HG03175 (cell line): Measurements from ENCODE around the gene SUPT3H.
"Not testable (repeated sequence)": the region's sequence is repeated elsewhere in the genome, so short reads cannot be mapped to it uniquely, and the experiment has no call there.

Experiments used
- ATAC-seq: cut with Tn5 transposase; IDR thresholded peaks from one replicate; pipeline ENCODE4 v1.9.1; 2021; ENCODE audit warnings: mild to moderate bottlenecking, moderate library complexity; ENCODE audit not compliant: unreplicated experiment

Gene SUPT3H

GRCh38 chr6:45073771-45074170 lies 304.0 kb downstream of the SUPT3H start:
- no peak for ATAC-seq

GRCh38 chr6:45072673-45073072 lies 305.1 kb downstream of the SUPT3H start:
- ATAC-seq, result no peak

DNA sequence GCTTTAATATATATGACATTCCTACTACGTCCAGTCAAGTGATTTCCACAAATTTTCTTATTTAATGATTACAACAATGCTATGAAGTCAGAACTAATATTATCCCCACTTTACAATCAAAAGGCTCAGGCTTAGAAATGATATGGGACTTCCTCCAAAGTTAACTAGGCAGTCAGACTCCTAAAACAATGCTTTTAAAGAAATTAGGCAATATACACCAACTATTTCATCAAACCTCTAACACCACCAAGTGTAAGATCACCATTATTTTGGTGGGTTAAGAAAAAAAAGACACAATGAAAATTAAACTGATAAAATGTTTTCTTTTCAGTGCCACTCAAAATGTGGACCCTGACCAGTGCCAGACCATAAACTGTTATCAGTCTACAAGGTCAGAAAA lies 305.7 kb downstream of the SUPT3H start:
- no peak for ATAC-seq

DNA sequence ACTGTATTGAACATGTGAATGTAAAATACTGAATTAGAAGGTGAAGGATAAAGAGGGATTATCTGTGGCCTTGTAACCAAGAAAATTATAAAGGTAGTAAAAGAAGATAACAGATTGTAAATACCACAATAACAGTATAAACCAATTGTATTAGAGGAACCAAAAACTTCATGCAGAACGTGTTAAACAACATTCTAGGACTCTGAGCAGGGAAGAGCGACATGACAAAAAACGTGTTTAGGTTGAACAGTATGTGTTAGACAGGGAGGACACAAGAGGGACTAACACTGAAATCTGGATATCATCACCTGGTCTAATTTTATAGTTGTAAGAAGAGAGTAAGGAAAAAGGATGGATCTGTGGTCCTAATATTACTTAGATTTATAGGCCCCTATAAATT lies 308.6 kb downstream of the SUPT3H start:
- ATAC-seq, result no peak

DNA sequence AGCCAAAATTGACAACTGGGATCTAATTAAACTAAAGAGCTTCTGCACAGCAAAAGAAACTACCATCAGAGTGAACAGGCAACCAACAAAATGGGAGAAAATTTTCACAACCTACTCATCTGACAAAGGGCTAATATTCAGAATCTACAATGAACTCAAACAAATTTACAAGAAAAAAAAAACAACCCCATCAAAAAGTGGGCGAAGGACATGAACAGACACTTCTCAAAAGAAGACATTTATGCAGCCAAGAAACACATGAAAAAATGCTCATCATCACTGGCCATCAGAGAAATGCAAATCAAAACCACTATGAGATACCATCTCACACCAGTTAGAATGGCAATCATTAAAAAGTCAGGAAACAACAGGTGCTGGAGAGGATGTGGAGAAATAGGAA lies 310.3 kb downstream of the SUPT3H start:
- not testable (repeated sequence) for ATAC-seq

DNA sequence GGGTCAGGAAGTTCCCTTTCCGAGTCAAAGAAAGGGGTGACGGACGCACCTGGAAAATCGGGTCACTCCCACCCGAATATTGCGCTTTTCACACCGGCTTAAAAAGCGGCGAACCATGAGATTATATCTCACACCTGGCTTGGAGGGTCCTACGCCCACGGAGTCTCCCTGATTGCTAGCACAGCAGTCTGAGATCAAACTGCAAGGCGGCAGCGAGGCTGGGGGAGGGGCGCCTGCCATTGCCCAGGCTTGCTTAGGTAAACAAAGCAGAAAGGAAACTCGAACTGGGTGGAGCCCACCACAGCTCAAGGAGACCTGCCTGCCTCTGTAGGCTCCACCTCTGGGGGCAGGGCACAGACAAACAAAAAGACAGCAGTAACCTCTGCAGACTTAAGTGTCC lies 315.1 kb downstream of the SUPT3H start:
- ATAC-seq, result not testable (repeated sequence)

DNA sequence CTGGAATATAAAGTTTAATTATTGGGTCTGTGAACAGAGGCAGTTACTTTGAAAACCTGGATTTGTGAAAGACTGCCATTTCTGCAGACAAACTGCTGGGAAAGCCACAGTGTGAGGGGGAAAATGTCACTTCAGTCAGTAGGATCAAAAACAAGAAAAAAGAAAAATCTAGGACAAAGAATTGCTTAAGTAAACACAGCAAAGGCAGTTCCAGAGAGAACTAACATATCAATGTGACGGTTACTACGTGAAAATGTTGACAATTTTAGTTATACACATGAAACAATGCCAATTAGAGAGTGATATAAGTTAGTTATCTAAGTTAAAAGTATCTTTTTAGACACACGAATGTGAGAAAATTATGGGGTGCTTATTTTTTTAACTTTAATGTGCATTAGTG lies 320.0 kb downstream of the SUPT3H start:
- no peak for ATAC-seq

GRCh38 chr6:45054610-45055009 lies 323.1 kb downstream of the SUPT3H start:
- ATAC-seq, result no peak

DNA sequence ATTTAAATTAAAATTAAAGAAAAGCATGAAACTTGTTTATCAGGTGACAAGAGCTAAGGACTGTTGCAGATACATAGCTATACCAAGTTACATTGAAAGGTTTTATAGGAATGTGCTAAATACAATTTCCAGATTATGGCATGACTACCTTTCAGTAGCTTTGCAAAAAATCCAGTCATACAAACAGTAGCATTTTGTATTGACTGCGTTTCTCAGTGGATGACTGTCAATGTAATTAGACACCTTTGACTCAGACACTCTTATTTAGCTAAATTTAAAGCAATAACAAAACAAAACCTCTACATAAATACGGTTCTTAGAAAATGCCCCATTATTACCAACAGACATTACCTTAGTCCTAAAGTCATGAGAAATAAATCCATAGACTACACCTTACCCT lies 325.4 kb downstream of the SUPT3H start:
- no peak for ATAC-seq

DNA sequence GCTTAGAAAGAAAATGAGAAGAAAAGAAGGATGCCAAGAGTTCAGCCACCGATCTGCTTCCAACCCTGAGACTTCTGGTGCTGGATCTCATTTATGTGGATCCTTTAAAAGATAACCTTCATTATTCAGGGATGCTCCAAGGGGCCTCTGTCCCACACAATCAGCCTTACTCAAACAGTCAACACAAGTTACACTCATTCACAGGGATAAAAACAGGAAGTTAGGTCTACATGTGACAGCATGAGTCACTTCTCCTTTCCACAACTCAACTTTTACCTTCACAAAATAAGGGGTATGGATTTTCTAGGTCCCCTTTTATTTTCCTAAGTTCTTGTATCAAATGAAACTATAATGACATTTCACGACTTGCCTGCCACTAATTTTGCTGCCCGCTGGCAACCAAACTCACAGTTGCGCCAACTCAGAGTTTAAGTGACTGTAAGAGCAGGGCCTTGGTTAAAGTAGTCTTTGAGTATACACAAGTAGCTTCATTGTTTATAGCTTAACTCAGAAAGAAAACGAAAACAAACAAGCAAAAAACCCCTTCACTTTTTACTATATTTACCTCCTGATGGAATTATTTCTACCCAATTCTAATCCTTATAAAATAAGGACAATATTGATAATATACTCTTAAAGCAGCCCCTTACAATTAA lies 328.4 kb downstream of the SUPT3H start:
- ATAC-seq, result no peak

- ATAC-seq, result no peak
Measured at GRCh38 chr6:45047573-45047972, 330.2 kb downstream of the SUPT3H start.

- no peak for ATAC-seq
Measured at GRCh38 chr6:45045253-45045601, 332.5 kb downstream of the SUPT3H start.

- no peak for ATAC-seq
Measured at GRCh38 chr6:45044510-45045252, 333.1 kb downstream of the SUPT3H start.

GRCh38 chr6:45044086-45044485 lies 333.6 kb downstream of the SUPT3H start:
- no peak for ATAC-seq

DNA sequence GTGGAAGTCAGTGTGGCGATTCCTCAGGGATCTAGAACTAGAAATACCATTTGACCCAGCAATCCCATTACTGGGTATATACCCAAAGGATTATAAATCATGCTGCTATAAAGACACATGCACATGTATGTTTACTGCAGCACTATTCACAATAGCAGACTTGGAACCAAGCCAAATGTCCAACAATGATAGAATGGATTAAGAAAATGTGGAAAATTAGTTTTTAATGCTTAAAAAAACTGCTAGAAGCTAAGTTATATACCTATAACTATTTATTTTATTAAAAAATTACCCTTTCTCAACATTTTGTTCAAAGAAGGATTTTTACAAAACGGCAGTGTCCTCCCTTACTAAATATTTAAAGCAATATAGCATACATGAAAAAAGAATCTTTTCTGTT lies 335.1 kb downstream of the SUPT3H start:
- ATAC-seq, result not testable (repeated sequence)

GRCh38 chr6:45038226-45038625 lies 339.5 kb downstream of the SUPT3H start:
- no peak for ATAC-seq

DNA sequence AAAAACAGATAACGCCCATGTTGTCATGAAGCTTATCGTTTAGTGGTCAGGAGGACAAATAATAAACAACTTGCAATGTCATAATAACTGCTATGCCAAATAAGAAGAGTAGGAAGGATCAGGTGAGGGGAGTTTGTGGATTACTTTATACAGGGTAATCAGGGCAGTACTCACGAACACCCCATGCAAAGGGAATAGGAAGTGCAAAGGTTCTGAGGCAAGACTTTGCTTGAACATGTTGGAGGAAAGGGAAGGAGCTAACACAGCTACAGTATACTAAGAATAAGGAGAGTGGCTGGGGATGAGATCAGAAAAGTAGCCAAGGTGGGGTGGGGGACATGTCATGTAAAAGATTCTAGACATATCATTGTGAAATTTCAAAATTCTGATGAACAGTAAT lies 341.6 kb downstream of the SUPT3H start:
- no peak for ATAC-seq

DNA sequence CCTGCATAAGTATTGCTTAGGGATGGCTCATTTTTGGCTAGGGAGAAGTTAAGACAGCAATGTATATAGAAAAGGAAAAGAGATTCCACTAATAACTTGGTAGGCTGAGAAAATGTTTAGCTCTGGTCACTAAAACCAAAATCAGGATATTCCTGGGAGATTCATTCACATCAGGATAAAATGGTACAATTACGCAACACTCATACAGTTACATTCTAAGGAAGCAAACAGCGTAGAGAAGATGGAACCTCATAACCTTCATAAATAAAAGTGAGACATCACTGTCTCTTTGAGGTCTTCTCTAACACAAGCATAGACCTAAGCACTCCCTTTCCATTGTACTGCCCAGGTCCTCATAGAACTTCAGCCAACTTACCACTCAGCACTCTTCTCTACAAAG lies 345.3 kb downstream of the SUPT3H start:
- ATAC-seq, result no peak

DNA sequence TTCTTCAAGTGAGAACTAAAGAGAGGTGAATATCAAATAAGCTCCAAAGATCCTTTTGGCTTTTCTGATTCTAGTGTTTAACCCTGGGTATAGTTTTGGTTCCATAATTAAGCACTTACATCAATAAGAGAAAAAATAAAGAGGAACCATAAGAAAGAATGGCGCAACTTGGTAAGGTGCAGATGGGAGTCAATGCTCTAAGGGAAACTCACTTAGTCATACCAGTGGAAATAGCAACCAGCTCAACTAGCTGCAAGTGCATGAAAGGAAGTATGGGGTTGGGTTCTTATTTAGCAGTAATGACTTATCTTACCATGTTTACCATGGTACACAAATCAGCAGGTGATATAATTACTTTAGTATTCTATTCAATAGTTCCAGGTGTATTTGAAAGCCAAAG lies 346.1 kb downstream of the SUPT3H start:
- no peak for ATAC-seq

- ATAC-seq, result no peak
Measured at GRCh38 chr6:45027126-45027525, 350.6 kb downstream of the SUPT3H start.

GRCh38 chr6:45026003-45026516 lies 351.7 kb downstream of the SUPT3H start:
- no peak for ATAC-seq

GRCh38 chr6:45024610-45025009 lies 353.1 kb downstream of the SUPT3H start:
- ATAC-seq, result no peak

GRCh38 chr6:45021676-45022075 lies 356.1 kb downstream of the SUPT3H start:
- ATAC-seq, result no peak
